Anterior cingulate cortex (tissue), 58 donors: ENCODE results near the gene CHST3.
"Not testable (repeated sequence)": the region's sequence is repeated elsewhere in the genome, so short reads cannot be mapped to it uniquely, and the experiment has no call there.

Experiments used
- DNase-seq, 58 donors: peaks; one replicate each; lab custom pipeline; 2025; lab: John Stamatoyannopoulos, UW

The CHST3 gene

DNA sequence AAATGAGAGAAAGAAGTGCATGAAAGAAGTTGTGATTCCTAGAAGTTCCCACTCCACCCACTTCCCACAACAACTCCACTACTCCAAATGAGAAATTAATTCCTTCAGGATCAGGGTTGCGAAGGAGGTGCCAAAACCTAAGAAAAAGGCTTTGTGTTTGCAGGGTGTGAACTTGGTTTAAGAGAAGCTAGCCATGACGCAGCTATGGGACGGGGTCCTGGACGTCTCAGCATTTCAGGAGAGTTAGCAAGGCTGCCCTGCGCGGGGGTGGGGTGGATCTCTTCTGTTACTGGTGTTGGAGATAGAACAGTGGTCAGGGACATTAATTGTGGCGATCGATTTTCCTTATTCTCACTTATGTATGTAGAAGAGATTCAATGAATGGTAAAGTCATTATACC is 61.2 kb downstream of the CHST3 start:
- no peak for DNase-seq

DNA sequence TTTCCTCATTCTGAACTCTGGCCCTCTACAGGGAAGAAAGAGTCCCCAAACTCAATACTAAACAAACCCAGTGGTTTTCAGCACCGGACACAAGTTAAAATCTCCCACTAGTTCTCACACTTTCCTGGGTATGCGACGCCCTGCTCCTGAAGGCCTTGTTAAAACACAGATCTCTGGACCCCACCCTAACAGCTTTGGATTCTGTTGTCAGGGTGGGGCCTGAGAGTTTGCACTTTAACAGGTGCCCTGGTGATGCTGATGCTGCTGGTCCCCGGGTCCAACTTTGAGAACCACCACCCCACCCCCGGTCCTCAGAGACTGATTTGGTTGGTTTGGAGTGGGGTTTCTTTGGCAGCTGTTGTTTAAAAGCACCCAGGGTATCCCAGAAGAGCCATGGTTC is 61.6 kb downstream of the CHST3 start:
- no peak for DNase-seq

DNA sequence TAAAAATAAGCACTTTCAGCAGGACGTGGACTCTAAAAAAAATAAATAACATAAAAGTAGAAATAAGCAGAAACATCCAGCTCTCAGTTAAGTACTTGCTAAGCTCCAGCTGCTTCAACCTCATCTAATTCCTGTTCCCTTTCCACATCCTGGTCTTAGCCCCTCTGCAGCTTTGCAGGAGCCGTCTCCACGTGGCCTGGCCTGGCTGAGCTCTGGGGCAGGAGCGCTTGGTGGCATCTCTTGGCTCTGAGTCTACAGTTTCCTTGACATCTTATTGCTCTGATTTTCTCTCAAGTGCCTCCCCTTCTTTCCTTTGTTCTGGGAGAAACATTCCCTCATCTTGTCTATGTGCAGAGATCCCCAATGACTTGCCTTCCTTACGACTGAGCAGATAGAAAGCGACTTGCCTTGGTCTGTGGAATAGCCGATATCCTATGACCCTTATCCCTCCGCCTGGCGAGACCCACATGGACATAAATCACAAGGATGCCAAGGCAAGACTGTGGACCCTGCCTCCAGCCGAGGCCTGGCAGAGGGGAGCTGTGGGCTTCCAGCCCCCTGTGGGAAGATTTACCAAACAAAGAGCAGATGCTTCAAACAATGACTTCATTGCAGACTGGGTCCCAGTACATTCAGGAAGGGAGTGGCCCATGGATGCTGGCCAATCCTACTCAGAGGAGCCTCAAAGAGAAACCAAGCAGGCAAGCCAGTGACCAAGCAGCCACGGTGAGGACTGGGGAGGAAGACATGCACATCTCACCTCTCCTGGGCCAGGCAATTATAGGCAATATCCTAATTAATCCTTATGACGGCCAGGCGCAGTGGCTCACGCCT is 62.3 kb downstream of the CHST3 start:
- no peak for DNase-seq

- no peak for DNase-seq
These were observed 63.3 kb downstream of the CHST3 start for GRCh38 chr10:72027498-72027897.

GRCh38 chr10:72029414-72029813 is 65.2 kb downstream of the CHST3 start:
- no peak for DNase-seq

- DNase-seq = peak in 1 of 58 donors; percentile 31
These were observed 66.8 kb downstream of the CHST3 start for GRCh38 chr10:72030762-72031543.

GRCh38 chr10:72031706-72032105 is 67.5 kb downstream of the CHST3 start:
- no peak for DNase-seq

DNA sequence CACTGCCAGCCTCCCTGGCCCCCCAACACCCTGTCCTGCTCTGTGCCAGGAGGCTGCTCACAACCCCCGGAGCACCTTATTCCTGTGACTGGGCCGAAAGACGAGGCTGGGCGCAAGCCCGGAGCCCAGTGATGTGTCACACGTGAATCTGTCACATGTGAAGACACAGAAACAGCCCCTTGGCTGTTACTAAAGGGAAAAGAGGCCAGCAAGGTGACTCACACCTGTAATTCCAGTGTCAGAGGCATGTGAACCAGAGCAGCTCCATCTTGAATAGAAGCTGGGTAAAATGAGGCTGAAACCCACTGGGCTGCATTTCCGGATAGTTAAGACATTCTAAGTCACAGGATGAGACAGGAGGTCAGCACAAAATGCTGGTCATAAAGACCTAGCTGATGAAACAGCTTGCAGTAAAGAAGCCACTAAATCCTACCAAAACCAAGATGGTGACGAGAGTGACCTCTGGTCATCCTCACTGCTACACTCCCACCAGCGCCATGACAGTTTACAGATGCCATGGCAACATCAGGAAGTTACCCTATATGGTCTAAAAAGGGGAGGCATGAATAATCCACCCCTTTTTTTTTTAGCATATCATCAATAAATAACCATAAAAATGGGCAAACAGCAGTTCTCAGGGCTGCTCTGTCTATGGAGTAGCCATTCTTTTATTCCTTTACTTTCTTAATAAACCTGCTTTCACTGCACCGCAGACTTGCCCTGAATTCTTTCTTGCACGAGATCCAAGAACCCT is 68.4 kb downstream of the CHST3 start:
- not testable (repeated sequence) for DNase-seq

- DNase-seq = peak in 2 of 58 donors; percentile 20 to 31
These were observed 69.9 kb downstream of the CHST3 start for GRCh38 chr10:72034040-72034499.

DNA sequence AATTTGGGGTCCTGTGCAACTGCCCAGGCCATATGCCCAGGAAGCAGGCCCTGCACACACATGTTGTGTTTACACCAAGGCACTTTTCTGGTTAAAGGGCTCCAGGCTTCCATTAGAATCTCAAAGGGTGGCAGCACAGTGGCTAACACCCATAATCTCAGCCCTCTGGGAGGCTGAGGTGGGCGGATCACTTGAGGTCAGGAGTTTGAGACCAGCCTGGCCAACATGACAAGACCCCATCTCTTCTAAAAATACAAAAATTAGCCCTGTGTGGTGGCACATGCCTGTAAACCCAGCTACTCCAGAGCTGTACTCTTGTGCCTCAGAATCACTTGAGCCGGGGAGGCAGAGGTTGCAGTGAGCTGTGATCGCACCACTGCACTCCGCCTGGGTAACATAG is 70.6 kb downstream of the CHST3 start:
- no peak for DNase-seq

DNA sequence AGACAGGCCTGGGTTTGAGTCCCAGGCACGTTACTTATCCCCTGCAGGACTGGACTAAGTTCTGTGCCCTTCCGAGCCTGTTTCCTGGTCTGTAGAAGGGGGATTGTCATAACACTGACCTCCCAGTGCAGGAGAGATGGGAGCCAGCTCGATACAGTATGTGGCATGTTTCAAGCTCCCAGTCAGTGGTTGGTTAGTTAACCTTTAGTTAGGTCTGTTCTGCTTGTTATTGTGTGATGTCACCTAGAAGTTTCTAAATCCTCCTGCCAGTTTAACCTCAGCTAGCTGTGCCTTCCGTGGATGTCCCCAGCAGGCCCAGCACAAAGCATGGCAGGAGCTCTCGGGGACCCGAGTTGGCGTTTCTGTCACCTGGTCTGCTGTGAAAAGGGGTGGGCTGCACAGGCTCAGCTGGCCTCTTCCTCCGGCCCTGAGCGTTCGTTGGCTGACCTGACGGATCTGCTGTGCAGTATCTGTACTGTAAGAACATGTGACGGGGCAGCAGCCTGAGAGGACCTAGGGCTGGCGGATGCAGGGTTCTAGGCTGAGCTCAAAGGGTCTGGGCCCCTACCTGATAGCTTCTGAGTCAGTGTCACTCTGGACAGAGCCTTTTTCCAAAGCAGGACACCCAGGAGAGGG is 71.2 kb downstream of the CHST3 start:
- no peak for DNase-seq

DNA sequence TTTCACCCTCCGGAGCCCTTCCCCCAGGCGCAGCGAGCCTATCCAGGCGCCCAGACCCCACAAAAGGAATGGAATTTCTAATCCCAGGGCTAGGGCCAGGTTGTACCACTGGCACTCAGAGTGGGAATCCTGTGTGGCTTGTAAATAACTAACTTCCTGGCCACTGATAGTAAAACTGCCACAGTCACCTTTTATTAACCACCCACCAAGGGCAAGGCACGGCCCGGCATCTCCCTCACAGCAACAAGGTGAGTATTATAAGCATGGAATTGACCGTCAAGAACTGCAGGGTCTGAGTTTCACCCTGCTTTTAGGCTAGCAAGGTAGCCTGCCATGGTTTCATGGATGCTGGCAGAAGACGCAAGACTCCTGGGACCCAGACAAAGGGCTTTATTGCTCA is 73.1 kb downstream of the CHST3 start:
- no peak for DNase-seq

- DNase-seq = no peak
These were observed 73.6 kb downstream of the CHST3 start for GRCh38 chr10:72037811-72038210.

- DNase-seq = no peak
These were observed 74.3 kb downstream of the CHST3 start for GRCh38 chr10:72038458-72039001.

DNA sequence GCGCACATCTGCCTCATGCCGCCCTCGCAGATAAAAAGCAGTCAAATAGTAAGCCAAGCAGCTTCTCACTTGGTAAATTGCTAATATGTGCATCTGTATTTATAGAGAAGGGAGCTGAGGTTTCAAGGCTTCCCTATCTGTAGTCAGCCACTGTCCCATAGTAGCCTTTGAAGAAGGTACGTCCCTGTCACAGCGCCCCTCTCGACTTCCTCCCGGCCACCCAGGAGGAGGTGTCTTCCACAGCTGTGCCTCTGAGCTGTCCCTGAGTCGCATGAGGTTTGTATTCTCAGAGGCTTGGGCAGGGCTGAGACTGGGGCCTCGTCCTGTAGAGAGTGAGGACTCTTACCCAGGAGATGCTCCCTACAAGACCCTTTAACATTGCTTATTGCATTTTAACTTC is 75.2 kb downstream of the CHST3 start:
- no peak for DNase-seq

- DNase-seq = no peak
These were observed 77.3 kb downstream of the CHST3 start for GRCh38 chr10:72041491-72041890.

DNA sequence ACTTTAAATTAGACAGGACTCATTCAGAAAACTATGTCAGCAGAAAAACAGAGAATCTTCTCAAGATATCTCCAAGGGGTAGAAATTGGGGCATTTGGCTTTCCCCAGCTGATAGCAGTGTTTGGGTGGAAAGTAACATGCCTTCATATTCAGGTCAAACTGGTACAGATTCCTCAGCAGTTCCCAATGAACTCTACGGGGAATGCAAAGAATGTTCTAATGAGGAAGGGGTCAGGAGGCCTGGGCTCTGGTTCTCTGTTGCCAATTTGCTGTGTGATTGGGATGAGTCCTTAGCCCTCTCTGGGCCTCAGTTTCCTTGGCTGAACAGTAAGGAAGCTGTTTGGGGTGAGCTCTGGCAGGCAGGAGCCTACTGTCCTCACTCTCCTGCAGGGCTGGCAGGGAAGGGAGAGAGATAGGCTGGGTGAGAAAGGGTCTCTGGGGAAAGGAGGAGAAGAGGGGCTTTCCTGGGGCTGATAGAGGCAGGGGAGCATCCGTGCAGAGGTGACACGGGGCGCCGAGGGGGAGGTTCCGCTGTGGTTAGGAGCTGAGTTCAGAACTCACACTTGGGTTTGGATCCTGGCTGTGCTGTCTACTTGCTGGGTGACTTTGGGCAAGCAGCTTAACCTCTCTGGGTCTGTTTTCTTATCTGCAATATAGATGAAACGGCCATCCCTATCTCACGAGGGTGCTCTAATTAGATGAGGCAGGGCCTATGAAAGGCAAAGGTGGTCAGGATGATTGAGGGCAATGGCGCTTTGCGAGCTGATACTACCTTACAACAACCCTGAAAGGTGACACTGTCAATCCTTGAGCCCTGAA is 79.0 kb downstream of the CHST3 start:
- no peak for DNase-seq

DNA sequence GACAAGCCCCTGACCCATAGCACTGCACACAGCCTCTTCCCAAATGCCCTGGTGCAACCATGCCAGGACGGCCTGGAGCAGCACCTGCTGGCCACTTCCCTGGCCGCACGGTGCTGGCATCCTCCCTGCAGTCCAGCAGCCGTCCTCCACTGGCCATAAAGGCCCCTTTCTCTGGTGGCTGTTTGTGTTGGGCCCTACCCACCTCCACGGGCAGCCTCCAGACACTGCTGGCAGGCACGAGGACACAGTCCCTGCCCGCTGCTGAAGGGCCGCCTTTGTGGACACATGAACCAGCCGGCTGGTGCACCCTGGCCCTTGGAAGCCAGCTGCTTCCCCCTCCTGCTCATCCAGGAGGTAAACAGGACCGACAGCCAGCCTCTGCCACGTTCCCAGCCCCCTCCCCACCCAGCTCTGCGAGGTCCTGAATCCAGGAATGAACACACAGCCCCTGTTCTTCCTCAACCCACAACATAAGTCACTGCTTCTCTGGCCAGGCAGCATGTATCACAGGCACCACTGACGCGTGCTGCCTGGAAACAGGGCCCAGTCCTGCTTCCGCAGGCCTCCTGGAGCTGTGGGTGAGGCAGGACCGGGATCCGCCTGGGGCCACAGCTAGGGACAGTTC is 80.3 kb downstream of the CHST3 start:
- peak in 57 of 58 donors; percentile 24 to 98 (median 84) for DNase-seq

DNA sequence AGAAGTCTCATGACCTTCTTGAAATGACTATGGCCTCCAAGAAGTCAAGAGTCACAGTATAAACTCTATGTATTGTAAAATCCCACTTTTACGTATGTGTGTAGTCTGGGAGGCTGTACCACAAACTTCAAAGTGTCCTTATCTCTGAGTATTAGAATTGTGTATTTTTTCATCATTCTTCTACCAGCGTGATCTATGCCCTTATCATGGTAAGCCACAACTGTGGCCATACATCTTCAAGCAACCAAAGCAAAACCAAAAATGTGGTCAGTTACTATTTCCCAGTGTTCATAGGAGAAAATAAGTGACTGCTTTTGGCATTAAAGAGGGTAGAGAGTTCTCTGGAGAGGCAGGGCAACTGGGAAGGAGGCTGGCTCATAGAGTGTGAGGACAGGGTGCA is 81.4 kb downstream of the CHST3 start:
- DNase-seq = no peak
